CD4-positive, alpha-beta T cell treated with Interleukin-21 for 1 hour (primary cell): ENCODE results near the gene C10orf105.

Experiments used
- DNase-seq: peaks from one replicate; pipeline ENCODE4 v3.0.0-alpha.2; 2020

Gene C10orf105

DNA sequence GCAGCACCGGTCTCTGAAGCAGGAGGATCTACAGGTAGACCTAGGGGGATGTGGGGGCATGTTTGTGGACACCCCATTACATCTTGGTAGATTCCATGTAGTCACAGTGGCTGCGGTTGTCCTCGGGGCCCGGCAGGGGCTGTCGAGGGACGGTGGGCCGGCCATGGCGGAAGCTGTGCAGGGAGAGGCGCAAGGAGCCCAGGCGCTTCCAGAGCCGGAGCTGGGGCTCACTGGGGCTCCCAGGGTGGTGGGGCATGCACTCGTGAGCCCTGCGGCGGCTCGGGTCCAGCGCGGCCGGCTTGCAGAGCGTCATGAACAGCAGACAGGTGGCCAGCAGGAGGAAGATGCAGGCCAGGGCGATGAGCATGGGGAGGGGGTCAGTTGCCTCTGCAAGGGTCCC lies 3.7 kb downstream of the C10orf105 start:
- DNase-seq = no peak

DNA sequence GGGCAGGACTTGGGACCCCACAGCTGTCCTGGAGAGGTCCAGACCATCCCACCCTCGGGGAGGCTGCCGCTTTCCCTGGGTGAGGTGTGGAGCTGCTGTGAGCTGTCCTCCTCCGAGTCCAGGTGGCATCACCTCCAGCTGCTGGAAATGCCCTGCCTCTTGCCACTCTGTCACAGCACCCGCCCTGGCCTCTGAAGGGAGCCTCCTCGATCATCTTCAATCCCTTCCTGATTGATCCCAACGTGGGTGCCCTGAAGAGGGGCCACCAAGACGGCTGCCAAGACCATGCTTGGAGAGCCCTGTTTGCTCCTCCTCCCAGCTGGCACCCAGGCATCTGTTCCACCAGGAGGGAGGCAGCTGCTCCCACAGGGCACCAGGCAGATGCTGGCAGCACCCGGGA lies 4.6 kb downstream of the C10orf105 start:
- DNase-seq = no peak

DNA sequence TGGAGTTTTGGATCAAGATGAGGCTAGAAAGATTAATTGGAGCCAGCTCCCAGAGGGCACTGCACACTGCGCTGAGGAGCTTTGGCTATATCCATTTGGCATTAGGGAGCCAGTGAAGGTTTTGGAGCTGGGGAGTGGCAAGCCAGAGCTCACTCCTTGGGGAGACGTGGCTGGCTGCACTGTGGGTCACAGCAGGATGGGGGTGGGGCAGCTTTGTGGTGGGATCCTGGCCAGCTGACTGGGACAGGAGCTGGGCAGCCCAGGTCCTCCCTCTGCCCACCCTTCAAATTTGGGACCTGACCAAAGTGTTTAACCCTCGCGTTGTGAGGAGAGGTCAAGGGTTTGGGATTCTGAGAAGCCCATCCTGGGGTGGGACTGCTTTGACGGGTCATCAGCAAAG lies 5.0 kb downstream of the C10orf105 start:
- no peak for DNase-seq

DNA sequence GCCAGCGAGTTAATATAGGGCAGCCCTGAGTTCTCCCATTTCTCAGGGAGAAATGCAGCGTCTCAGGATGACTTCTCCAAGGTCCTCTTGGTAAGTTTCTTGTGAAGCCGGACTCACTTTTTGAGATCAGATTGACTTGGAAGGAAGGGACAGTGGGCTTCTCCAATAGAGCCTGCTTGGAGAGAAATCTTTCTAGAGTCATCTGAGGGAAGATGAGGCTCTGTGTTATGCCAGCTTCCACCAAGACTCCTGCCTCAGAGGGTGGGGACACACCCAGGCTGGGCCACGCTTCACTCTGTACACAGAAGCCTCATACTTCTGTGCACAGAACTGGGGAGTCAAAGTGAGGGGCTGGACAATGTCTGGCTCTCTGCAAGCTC lies 5.6 kb downstream of the C10orf105 start:
- DNase-seq = no peak

DNA sequence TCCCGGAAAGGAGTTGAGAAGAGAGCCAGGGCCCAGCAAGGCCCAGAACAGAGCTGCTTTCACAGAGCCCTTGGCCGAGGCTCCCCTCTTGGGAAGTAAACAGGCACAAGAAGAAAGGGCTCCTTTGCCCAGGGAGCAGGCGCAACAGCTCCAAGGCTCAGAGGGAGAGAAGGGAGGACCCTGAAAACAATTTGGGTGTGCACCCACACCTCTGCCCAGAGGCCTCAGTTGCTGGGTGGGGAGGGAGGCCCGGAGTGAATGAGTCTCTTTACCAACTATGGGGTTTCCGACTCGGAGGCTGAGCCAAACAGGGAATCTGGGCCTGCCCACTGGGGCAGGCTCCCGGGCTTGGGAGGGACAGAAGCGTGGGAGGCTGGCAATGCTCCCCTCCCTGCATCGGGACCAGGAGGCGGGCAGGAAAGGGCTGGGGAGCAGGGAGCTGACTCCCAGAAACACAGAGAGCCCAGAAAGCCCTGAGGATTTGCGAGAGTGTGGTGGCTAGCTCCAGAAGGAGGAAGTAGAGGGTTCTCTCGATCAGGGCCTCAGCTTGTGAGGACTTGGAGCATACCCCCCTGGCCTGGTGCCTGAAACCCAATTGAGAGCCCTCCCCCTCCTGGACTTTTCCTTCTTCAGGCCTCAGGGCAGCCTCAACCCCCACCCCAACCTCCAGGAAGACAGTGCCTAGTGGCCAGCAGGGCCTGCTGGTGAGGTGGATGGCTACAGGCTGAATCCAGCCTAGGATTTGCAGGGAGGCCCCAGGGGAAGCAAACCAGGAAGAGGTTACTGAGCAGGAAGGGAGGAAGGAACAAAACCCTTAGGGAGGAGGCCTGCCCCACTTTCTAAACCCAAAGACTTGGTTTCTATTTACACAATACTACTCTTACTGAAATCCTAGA lies 6.2 kb downstream of the C10orf105 start:
- DNase-seq = peak; percentile 71

DNA sequence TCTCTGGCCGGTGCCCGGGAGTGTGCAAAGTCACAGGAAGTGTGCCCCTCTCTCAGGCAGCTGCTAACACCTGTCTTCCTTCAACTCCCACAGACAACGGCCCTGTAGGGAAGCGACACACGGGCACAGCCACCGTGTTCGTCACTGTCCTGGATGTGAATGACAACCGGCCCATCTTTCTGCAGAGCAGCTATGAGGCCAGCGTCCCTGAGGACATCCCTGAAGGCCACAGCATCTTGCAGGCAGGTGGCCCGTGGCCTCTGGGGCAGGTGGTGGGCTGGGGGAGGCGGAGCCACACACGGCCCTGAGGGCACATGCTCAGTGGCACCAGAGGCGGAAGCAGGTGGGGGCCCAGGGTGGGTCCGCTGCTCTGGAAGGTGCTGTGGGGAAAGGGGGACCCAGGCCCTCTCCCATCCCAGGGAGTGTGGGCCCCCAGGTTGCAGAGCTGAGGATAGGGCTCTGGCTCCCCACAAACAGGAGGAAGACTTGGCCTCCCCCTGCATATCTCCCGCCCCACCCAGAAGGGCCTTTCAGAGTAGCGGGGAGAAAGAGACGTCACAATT lies 6.9 kb downstream of the C10orf105 start:
- no peak for DNase-seq

DNA sequence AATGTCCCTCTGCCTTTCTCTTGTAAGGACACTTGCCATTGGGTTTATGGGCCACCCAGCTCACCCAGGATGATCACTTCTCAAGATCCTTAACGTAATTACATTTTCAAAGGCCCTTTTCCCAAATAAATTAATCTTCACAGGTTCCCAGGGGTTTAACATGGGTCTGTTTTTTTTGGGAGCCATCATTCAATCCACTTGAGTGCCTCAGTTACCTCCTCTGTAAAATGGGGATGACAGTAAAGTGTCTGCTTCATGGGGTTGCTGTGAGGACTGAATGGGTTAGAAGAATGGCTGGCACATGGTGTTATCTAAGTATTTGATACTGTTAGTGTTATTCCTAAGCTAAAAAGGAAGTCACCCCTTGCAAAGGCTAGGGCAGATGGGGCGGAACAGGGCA lies 7.4 kb downstream of the C10orf105 start:
- DNase-seq = no peak

DNA sequence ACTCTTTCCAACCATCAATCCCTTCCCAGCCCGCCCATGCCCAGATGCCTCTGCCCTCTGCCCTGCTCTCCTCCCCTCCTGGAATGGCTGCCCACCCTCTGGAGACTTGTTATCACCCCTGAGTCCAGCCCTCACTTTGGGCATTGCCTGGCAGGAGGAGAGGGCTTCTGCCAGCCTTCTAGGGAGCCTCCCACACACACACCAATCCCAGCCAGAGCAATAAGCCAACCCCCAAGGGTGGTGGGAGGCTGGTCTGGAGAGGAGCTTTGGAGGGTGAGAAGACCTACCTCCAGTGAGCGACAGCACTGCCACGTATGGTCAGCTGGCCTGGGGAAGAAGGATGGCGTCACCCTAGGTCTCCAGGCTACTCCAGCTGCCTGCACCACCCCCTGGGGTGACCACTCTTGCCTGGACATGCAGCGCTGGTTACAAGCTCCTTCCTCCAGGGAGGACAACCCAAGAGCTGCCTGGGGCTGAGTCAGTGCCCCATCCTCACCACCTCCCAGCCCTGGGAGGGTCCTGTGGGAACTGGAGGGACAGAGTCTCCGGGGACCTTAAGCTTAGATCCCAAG lies 8.4 kb downstream of the C10orf105 start:
- DNase-seq = no peak

DNA sequence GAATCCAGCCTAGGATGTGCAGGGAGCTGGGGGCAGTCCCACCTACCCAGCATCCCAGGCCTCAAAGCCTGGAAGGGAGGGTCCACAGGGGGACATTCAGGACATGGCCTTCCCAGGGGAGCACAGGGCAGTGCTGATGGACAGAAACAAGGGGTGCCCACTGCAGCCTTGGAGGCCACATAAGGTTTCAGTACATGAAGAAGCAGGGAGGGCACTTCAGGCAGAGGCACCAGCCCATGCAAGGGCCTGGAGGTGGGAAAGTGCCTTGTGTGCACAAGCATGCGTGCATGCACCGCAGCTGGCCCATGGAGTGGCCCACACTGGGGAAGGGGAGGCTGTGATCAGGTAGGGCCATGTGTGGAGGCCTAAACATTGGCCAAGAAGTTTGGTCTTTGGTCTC lies 9.1 kb downstream of the C10orf105 start:
- no peak for DNase-seq

DNA sequence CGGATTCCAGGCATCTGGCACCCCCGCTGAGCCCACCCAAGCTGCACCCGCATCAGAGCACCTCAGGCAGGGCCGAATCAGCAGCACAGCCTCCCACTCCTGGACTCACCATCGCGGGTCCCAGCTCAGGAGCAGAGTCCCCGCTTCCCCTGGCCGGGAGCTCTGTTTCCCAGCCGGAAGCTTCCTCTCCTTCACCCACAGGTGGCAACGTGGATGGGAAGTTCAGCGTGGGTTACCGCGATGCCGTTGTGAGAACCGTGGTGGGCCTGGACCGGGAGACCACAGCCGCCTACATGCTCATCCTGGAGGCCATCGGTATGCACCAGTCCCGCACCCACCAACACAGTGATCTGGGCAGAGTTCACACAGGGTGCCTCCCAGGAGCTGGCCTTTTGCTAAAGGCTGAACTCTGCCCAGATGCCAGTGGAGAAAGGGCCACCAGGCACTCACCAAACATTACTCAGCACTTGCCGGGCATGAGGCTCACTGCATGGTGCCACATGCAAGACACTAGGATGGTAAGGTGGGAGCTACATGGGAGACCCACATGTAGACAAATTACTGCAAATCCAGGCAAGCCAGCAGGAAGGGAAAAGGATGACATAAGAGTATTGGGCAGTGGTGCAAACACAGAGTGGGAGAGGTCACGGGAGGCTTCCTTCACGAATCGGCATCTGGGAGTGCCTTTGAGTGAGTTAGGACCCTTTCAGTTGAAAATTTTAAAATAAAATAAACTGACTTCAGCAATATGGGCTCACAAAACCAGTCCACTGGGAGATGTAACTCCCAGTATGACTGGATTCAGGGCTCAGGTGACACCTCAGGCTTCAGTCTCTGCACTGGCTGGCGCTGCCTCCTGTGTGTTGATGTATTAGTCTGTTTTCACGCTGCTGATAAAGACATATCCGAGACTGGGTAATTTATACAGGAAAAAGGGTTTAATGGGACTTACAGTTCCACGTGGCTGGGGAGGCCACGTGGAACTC lies 10.4 kb downstream of the C10orf105 start:
- no peak for DNase-seq

DNA sequence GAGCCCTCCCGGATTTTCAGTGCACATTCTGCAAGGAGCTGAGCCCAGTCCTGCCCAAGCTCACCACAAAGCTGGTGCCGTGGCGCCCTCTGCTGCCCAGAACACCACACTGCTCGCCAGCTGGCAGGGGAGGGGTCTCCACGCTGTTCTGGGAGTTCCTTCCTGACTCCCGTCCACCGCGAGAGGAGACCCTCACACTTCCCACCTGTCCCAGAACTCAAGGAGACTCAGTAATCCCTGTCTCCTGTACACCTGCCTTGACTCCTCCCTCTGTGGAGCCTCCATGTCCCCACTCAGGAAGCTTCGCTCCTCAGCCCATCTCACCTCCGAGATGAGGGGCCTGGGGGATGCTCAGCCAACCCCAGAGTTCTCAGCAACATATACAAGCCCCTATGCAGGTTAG lies 11.3 kb downstream of the C10orf105 start:
- peak; percentile 71 for DNase-seq

DNA sequence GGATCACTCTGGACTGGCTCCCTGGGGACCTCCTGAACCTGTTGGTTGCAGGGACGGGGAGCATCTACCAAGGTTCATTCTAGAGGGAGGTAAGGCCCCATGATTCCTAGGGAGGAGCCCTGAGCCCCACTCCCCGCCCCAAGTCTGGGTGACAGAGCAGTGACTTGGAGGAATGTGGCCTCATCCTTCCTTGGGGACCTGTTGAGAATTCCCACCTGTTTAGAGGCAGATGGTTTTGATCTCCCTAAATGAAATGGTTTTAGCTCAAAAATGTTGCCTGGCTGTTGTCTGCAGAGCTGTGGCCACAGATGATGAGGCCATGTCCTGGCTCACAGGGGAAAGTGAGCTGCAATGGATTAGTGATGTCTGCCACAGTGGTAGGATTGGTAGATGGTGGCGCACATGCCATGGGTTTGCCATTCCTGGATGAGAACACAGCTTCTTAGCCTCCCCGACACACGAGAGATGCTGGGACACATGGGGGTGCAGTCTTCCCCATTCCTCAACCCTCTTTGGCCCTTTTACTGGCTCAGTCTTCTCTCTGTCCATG lies 12.3 kb downstream of the C10orf105 start:
- DNase-seq = no peak

DNA sequence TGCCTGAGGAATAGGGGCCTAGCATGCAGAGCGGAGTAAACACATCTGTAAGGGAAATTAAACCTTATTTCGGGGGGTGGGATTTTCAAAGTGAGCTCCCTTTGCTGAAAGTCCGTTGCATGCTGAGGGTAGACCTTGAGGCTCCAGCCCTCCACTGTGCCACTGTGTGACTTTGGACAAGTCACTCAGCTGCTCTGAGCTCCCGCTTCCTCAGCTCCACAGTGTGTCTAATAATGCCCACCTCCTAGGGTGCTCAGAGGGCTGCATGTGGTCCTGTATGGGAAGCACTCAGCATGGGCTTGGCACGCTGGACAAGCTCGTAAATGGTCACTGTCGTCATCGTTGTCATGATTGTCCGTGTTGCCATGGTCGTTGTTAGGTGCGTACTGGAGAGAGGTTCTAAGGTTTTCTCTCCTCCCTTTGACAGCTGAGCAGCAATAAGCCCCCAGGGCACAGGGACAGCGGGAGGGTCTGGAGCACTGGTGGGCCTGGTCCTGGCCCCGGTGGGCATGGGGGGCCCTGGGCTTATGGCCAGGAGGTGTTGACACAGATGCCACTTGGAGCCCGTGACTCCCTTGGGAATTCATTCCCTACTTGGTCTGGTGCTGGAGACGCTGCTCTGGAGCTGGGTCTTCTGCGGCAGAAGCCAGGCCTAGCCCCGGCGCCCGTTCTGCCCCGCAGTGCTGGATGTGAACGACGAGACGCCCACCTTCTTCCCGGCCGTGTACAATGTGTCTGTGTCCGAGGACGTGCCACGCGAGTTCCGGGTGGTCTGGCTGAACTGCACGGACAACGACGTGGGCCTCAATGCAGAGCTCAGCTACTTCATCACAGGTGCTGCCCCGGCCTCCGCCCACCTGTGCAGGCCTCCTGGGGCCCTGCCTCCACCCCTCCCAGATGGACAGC lies 13.1 kb downstream of the C10orf105 start:
- DNase-seq = no peak

DNA sequence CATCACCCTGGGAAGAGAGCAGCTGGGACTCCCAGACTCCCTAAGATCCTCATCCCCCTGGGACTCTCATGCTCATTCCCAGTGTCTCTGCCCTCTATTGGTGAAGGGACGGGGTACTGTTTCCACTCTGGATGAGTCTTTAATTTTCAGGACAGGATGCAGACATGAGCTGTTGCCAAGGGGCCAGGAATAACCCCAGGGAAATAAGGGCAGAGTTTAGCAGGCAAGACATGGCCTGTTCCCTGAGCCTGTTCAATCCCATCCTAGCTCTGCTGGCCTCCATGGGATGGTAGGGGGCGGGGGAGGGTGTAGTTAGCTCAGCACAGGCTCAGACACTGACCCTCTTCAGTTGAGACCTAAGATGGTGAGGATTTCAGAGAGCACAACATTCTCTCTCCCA lies 14.0 kb downstream of the C10orf105 start:
- no peak for DNase-seq

DNA sequence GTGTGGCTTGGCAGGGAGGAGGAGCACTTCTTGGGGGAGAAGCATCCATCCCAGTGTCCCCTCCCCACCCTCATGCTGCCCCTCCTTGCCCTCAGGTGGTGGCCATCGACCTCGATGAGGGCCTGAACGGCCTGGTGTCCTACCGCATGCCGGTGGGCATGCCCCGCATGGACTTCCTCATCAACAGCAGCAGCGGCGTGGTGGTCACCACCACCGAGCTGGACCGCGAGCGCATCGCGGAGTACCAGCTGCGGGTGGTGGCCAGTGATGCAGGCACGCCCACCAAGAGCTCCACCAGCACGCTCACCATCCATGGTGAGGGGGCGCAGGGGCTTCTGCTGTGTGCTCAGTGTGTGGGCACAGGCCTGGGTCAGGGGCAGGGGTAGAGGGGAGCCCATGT lies 14.8 kb downstream of the C10orf105 start:
- no peak for DNase-seq

DNA sequence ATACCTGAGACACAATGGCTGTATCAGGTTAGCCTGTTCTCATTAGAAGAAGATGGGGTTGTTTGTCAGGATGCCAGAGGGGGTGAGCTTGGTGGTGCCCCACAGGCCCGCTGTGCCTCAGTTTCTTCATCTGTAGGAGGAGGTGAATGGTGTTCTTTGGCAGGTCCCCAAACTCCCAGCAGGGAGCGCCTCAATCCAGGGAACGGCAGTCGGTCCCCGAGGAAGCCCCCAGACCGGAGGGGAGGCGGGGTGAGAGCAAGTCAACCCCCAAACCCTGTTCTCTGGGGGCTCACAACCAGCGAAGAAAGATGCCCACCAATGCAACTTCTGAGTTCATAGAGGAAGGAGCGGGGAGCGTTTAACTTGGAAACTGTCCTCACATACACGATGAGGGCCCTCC lies 16.0 kb downstream of the C10orf105 start:
- no peak for DNase-seq

DNA sequence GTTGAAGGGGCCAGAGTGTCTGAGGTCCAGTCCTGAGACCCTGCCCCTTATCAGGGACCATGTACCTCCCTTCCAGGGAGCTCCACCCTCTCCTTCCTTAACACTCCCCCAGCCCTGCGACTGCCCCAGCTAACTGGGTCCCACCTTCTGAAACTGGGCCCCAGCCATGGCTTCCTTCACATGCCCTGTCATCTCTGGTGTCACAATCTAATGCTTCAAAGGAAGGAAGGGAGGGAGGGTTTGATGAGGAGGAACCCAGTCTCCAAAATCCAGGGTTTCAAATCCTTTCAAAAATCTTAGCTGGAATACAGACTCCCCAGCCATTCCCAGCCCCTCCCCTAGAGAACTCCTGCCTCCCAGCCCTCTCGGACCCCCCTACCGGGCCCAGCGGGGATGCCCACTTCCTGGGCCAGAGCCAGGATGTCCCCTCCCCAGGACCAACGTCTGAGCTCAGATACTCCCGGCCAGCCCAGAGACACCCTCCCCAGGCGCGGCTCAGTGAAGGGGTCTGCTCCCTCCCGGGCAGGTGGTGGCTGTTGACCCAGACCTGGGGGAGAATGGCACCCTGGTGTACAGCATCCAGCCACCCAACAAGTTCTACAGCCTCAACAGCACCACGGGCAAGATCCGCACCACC lies 18.0 kb downstream of the C10orf105 start:
- DNase-seq = no peak

DNA sequence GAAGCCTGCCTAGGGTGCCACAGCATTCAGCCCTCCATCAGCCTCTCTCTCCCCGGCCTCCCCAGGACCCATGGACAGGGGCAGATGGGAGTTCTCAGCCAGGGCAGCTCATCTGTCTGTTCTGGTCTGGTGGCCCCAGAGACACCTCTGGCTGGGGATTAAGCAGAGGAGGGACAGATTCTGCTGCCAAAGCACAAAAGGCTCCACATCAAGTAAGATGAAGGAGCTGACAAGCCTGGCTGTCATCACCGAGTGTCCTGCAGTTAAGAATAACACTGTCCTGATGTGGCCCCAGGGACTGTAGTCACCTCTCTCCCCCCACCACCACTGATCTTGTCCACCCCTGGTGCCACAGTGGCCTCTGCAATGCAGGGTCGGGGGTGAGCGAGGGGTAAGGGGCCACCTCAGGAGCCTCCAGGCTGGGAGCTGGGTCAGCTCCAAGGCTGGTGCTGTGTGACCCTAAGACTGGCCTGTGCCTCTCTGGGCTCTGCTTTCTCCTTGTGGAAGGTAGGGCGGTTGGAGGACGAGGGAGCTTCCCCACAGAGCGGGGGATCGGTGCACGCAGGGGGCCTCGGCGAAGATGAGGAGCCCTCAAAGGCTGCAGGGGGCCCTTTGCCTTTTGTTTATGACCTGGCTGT lies 18.7 kb downstream of the C10orf105 start:
- DNase-seq = no peak

DNA sequence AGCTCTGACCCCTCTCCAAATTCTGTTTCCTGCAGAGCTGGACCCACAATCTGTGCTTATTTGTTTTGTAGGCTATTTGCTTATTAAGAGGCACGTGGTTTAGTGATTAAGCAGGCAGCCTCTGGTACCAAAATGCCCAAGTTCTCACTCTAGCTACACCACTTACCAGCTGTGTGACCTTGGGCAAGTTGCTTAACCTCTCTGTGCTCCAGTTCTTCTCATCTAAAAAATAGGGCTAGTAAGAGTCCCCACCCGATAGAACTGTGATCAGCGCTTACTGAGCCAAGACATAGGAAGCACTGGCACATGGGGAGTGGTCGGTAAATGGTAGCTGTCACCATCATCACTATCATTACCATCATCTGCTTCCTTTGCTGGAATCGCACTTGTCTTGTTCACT lies 20.8 kb downstream of the C10orf105 start:
- DNase-seq = no peak

DNA sequence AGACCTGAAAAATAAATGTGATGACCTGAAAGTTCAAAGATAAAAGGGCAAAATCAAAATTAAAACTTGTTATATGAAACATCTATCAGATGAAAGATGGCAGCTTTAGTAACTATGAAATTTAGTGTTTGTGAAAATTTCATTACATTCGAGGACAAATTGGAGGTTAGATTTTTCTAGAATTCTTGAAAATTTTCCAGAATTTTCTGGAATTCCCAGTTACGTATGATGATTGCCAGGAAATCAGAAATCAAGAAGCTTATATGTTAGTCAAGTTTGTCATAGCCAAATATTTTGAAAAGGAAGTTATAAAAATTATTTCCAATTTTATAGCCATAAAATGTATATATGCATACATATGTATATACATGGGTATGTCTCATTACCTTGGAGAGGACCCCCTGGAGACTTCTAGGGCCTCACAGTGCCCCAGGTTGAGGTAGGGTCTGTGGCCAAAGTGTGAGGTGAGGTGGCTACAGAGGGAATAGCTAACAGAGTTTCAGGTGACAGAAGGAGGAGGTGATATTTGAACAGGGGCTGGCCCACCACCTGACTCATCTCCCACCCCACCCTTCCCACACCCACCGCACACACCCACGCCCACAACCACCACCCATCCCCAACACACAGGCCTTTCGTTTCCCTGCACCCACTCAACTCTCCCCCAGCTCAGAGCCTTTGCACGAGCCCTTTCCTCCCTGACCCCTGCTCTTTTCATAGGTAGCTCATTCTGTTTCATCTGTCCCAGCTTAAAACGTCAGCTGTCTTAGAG lies 21.5 kb downstream of the C10orf105 start:
- peak; percentile 53 for DNase-seq
